ENCODE data around the gene CLEC4M.

CLEC4M gene

DNA sequence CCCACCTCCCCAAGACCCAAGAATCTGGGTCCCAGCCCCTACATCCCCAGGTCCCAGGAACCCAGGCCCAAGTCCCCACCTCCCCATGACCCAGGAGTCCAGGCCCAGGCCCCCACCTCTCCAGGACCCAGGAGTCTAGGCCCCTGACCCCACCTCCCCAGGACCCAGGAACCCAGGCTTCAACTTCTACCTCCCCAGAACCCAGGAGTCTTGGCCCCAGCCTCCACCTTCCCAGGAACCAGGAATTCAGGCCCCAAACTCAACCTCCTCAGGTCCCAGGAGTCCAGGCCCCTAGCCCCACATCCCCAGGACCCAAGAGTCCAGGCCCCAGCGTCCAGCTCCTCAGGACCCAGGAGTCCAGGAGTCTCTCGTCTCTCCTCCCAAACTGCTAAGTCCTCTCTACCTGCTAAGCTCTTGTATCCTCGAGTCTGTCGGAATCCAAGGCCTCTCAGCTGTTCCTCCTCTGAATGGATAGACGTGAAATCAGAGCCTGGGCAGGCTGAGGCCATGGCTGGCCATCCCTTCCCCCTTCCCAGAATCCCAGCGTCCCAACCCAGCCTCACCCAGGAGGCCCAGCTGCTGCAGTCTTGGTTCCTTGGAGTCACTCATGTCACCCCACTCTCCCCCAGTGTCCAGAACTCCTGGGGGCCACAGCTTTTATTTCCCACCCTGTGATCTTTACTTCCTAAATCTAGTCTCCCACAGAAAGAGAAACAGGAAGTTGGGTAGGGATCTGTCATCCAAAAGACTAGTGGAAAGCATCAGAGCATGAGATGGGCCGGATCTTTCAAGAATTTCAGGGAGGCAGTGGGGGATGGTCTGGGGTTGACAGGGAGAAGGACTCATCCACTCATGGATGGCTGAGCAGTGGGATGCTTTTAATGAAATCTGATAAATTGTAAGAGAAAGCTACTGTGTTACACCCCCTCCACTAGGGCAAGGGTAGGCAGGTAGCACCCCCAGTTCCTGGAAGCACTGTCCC lies 15.8 kb upstream of the CLEC4M start, which contains the start of gene CD209:
Gene CD209, minus strand, starts transcription at position 632 of the 982 bp plus-strand sequence. Its CDS starts 23 bp downstream, at position 609.
- H3K4me3 ChIP-seq (ENCODE audit: low read depth, low read length), result no peak within 1 kb of the TSS
- TF ChIP-seq, protein P1, sequence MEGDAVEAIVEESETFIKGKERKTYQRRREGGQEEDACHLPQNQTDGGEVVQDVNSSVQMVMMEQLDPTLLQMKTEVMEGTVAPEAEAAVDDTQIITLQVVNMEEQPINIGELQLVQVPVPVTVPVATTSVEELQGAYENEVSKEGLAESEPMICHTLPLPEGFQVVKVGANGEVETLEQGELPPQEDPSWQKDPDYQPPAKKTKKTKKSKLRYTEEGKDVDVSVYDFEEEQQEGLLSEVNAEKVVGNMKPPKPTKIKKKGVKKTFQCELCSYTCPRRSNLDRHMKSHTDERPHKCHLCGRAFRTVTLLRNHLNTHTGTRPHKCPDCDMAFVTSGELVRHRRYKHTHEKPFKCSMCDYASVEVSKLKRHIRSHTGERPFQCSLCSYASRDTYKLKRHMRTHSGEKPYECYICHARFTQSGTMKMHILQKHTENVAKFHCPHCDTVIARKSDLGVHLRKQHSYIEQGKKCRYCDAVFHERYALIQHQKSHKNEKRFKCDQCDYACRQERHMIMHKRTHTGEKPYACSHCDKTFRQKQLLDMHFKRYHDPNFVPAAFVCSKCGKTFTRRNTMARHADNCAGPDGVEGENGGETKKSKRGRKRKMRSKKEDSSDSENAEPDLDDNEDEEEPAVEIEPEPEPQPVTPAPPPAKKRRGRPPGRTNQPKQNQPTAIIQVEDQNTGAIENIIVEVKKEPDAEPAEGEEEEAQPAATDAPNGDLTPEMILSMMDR (IDR thresholded peaks at IDR 0.05; ENCODE audit: low read depth, low read length), result no peak

GRCh38 chr19:7748171-7748570 lies 14.9 kb upstream of the CLEC4M start:
- TF ChIP-seq, protein P1 (IDR thresholded peaks at IDR 0.05; ENCODE audit: low read depth, low read length), result no peak
- no peak overlapping the region for H3K4me3 ChIP-seq (ENCODE audit: low read depth, low read length)

DNA sequence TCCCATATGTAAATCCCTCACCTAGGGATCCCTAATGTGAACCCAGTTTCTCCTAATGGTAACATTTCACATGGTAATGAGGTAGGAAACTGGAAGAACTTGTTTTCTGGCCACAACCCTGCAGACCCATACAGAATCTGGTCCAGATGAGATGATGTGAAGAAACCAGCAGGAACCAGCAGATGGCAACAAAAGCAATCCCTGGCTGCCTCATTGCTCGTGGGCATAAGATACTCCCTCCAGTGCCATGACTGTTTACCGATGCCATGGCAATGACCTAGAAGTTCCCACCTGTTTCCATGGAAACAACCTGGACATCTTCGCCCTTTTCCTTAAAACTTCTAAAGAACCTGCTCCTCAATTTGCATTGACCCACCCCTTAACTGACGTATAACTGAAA lies 14.3 kb upstream of the CLEC4M start:
- TF ChIP-seq, protein P1 (IDR thresholded peaks at IDR 0.05; ENCODE audit: low read depth, low read length), result no peak
- H3K4me3 ChIP-seq (ENCODE audit: low read depth, low read length), result no peak overlapping the region

DNA sequence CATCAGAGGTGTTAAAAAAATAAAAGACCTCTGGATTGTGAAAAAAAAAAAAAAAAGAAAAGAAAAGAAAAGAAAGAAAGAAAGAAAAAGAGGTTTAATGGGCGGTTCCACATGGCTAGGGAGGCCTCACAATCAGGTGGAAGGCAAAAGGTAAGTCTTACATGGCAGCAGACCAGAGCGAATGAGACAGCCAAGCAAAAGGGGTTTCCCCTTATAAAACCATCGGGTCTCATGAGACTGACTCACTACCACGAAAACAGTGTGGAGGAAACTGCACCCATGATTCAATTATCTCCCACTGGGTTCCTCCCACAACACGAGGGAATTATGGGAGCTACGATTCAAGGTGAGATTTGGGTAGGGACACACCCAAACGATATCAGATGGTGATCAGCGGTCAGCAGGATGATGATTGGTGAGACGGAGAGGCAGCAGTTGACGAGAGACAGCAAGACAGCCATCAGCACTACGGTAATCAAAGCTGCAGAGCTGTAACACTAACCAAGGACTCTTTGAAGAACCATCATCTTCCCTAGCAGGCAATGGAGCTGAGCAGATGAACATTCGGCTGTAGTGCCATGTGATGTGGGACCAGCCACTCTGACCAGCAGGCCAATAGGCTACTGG lies 11.8 kb upstream of the CLEC4M start:
- no peak overlapping the region for H3K4me3 ChIP-seq (ENCODE audit: low read depth, low read length)
- TF ChIP-seq, protein P1 (IDR thresholded peaks at IDR 0.05; ENCODE audit: low read depth, low read length), result no peak

GRCh38 chr19:7756258-7756657 lies 6.8 kb upstream of the CLEC4M start:
- no peak overlapping the region for H3K4me3 ChIP-seq (ENCODE audit: low read depth, low read length)

GRCh38 chr19:7757358-7757757 lies 5.7 kb upstream of the CLEC4M start:
- H3K4me3 ChIP-seq (ENCODE audit: low read depth, low read length), result no peak overlapping the region
- TF ChIP-seq, protein P1 (IDR thresholded peaks at IDR 0.05; ENCODE audit: low read depth, low read length), result no peak

More at GRCh38 chr19:7756258-7756657, 6.8 kb upstream of the CLEC4M start:
- TF ChIP-seq, protein P1 (IDR thresholded peaks at IDR 0.05; ENCODE audit: low read depth, low read length), result no peak

DNA sequence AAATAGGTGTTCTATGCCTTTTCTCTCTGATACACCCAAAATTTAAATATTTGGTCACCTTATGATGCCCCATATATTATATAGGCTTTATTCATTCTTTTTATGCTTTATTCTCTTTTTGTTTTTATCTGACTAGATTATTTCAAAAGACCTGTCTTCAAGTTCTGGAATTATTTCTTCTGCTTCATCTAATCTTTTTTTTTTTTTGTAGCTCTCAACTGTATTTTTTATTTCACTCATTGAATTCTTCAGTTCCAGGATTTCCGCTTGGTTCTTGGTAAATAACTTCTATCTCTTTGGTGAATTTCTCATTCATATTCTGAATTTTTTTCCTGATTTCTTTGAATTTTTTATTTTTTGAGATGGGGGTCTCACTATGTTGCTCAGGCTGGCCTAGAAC lies 3.9 kb upstream of the CLEC4M start:
- TF ChIP-seq, protein P1 (IDR thresholded peaks at IDR 0.05; ENCODE audit: low read depth, low read length), result no peak
- H3K4me3 ChIP-seq (ENCODE audit: low read depth, low read length), result no peak overlapping the region

Data from WI38 (cell line).